HS-5 (cell line): Measurements from ENCODE around the gene TXN2.
"Not testable (repeated sequence)": the region's sequence is repeated elsewhere in the genome, so short reads cannot be mapped to it uniquely, and the experiment has no call there.

Experiments
- DNase-seq: peaks from one replicate; pipeline ENCODE4 v3.0.0-alpha.2; 2012; ENCODE audit warnings: low read depth

TXN2 gene

DNA sequence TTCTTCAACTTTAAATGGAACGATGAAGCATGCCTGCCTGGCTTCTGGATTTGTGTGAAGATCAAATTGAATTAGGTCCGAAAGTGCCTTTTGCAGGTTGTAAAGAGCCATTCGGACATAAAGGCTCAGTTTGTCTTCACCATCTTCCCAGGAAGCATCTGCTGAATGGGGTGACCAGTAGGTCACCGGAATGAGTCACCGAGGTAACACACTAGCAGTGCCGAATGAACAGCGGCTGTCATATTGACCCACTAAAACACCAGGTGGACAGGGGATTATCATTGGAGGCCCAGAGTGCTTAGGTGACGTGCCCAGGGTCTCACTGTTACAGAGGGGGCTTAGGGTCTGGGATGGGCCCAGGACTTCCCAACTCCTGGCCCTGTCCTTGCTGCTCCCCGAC, 50.6 kb downstream of the TXN2 start:
- DNase-seq: no peak

- not testable (repeated sequence) for DNase-seq
Measured at GRCh38 chr22:36427952-36428351, 53.5 kb downstream of the TXN2 start.

DNA sequence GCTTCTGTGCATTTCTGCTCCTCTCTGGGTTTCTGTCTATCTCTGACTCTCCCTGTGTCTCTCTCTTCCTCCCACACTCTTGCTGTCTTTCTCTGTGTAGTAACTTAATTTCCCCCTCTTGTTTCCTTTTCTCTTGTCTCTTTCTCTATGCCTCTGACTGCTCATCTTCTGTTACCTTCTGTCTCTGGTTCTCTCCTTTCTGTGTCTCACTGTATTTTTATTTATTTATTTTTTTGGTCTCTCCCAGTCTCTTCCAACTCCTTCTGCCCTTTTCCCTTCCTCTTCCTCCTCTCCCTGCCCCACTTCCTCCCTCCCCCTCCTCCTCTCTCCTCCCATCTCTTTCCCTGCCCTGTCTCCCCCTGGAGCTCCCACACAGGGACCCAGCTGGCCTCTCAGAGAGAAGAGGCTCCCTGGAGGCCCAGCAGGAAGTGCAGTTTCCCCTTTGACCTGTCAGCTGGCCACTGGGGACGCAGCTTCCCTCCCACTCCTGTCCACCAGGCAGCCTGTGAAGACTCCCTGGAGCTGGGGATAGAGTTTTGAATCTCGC, 55.4 kb downstream of the TXN2 start:
- DNase-seq: no peak

DNA sequence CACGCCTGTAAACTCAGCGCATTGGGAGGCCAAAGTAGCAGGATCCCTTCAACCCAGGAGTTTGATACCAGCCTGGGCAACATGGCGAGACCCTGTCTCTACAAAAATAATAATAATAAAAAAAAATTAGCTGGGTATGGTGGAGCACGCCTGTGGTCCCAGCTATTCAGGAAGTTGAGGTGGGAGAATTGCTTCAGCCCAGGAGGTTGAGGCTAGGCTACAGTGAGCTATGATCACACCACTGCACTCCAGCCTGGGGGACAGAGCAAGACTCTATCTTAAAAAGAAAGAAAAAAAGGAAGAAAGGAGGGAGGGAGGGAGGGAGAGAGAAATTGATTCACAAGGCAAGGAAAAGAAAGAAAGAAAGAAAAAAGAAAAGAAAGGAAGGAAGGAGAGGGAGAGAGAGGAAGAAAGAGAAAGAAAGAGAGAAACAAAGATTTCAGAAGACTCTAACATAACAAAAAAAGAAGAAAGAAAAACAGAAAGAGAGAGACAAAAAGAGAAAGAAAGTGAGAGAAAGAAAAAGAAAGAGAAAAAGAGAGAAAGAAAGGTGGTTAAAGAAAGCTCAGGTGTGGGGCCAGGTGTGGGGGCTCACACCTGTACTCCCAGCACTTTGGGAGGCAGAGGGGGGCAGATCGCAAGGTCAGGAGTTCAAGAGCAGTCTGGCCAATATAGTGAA, 56.4 kb downstream of the TXN2 start:
- DNase-seq: no peak

GRCh38 chr22:36424466-36424865, 57.0 kb downstream of the TXN2 start:
- DNase-seq: not testable (repeated sequence)

GRCh38 chr22:36423461-36424404, 57.7 kb downstream of the TXN2 start:
- DNase-seq: no peak

DNA sequence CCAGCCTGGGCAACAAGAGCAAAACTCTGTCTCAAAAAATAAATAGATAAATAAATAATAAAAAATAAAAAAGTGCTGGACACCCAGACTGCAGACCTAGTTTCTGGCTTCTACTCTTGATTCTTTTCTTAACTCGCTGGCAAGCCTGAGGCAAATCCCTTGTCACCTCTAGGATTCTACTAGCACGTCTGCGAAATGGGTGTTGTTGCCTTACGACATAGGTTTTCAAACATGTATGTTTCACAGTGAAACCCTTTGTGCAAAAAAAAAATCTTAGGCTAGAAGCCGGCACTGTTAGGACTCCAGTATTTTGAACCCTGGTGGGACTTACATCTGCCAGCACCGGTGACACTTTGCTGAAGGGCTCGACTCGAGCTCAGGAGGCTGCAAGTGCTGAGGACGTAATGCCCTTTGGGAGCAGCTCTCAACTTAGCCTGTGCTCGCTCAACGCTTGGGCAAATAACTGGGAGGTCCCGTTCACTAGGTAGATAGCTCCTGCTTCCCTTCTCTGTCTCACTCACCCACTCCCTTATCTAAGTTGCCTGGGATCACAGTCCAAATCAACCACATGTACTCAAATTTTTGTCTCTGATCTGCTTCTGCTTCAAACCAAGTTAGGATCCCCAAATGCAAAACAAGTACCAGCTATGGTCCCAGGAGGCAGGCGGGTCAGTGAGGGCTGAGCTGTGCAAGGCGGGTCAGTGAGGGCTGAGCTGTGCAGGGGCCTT, 59.0 kb downstream of the TXN2 start:
- no peak for DNase-seq

DNA sequence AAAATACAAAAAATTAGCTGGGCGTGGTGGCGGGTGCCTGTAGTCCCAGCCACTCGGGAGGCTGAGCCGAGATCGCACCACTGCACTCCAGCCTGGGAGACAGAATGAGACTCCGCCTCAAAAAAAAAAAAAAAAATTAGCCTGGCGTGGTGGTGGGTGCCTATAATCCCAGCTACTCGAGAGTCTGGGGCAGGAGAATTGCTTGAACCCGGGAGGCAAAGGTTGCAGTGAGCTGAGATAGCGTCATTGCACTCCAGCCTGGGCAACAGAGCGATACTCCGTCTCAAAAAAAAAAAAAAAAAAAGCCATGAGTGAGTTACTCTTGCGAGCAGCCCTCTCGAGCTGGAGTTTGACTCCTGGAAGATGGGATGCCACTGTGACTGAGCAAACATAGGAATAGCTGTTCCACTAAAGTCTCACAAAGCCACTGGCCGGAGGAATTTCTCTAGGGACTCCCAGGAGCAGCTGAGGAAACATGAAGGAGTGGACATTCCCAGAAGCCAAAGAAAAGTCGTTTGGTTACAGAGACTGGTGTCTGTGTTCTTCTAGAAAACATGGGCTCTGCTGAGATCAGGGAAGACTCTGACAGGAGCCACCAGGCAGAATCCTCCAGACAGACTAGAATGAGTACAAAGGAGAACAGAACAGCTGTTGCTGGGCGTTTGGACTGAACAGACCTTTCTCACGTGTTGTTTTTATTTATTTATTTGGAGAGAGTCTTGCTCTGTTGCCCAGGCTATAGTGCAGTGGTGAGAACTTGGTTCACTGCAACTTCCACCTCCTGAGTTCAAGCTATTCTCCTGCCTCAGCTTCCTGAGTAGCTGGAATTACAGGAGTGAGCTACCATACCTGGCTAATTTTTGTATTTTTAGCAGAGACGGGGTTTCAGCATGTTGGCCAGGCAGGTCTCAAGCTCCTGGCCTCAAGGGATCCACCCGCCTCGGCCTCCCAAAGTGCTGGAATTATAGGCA, 61.2 kb downstream of the TXN2 start:
- DNase-seq: no peak

- no peak for DNase-seq
Measured at GRCh38 chr22:36419177-36419911, 62.1 kb downstream of the TXN2 start.

GRCh38 chr22:36417281-36417686, 64.2 kb downstream of the TXN2 start:
- DNase-seq: no peak
